Activated T-helper 9 cell treated with anti-CD3 and anti-CD28 coated beads, Interleukin-2, amount 50 U/mL, for 16 hours (primary cell): ENCODE results near the gene MED13L.
A peak's percentile ranks its signal among the peaks of the same experiment; 100 is the strongest.

ENCODE experiments used
- DNase-seq: peaks from one replicate; pipeline ENCODE4 v3.0.0-alpha.2; 2020; ENCODE audit warnings: low read depth

Gene MED13L

DNA sequence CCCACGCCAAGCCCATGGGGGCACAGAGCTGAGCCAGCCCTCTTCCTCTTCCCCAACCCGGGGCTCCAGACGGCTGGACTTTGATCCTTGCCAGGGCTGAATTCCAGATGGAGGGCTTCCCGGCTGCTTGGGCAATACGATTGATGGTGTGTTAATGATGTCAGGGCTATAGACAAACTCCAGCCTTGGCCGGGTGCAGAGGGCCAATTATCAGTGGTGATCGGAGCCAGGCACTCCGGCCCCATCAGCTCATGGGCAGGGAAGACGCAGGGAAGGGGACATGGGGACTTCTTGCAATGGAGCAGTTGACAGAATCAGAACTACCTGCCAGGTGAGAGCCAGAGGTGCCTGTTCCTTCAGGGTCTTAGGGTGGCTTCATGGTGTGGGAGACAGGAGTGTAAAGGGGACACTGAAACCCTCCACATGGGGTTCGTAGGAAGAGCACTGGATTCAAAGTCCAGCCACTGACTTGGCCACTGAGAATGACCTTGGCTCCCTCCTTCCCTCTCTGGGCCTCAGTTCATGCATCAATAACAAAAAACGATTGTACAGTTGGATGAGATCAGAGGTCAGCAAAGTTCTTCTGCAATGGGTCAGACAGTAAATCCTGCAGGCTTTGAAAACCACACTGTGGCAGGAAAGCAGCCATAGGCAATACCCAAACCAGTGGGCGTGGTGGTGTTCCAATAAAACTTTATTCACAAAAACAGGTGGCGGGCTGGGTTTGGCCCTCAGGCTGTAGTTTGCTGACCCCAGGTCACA lies 333.7 kb downstream of the MED13L start:
- DNase-seq, result no peak

GRCh38 chr12:115943310-115943629 lies 334.2 kb downstream of the MED13L start:
- DNase-seq, result no peak

DNA sequence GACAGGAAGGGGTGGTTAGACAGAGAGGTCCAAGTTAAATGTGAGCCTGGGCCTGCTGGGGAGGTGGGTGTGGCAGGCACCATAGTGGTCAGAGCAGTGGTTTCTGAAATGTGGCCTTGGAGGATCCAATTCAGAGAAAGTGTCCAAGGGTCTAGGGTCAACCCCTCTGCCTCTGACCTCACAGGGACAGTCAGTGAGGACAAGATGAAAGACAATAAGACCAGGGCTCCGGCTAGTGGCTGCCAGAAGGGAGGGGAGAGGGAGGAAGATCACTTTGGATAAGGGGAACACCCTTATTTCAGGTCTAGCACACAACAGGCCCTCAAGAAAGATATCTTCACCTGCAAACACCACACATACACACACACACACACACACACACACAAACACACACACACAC lies 335.1 kb downstream of the MED13L start:
- DNase-seq, result no peak

- DNase-seq, result no peak
Measured at GRCh38 chr12:115941362-115941761, 336.1 kb downstream of the MED13L start.

DNA sequence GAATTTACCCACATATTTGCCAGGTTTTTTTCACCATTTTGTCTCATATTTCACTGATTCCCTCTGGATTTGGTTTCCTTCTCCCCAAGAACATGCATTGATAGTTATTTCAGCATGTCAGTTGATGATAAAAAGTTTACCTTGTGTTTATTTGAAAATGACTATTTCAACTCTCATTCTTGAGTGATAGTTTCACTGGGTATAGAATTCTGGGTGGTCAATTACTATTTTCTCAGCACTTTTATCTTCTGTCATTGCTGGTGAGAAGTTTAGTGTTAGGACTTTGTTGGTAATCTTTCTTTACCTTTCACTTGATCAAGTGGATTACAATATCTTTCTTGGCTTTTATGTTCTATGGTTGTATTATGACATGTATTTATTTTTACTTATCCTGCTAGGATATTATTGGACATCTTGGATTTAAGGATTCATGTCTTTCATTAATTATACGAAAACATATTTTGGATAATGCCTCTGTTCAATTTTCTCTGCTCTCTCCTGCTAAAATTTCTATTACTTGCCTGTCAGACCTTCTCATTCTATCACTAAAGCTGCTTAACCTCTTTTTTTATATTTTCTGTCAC lies 338.6 kb downstream of the MED13L start:
- DNase-seq, result no peak

DNA sequence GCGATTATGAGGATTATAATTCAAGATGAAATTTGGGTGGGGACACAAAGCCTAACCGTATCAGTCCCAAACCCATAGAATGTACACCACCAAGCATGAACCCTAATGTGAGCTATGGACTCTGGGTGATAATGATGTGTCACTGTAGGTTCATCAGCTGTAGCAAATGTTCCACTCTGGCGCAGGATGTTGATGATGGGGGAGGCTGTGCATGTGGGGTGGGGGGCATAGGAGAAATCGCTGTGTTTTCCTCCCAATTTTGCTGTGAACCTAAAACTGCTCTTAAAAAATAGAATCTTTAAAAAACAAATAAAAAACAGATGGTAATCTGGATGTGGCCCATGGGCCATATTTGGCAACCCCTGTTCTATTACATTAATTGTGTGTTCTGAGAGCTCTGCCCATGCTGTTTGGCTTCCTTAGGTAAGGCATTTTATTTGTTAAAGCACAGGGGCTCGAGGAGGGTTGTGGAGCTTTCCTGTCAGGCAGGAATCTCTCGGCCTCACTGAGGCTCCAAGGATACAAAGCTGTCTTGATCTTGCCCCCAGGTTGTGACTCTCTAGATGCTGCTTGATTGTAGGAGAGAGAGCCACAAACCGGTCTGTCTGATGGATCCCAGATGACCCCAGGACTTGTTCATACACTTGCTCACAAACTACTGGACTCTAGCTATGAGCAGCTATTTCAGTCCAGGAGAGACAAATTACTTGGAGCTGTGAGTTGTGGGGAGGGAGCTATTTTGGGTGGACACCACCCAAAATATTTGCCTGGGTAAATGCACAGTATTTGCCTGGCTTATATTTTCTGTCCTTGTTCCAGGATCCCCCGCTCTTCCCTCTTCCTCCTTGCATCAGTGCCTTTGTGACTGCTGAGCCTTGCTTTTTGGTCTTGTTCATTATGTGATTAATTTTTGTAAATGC lies 340.2 kb downstream of the MED13L start:
- no peak for DNase-seq

DNA sequence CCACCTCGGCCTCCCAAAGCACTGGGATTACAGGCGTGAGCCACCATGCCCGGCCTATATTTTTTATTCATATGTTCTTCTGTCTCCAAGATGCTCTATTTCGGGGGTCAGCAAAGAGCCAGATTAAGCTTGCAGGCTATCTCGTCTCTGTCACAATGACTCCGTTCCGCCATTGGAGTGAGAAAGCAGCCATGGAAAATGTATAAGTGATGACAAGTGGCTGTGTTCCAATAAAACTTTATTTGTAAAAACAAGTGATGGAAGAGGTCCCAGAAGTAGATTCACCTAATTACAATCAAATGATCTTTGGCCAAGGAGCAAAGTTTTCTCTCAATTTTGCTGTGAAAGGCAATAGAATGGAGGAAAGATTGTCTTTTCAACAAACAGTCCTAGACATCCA lies 342.6 kb downstream of the MED13L start:
- DNase-seq, result no peak

DNA sequence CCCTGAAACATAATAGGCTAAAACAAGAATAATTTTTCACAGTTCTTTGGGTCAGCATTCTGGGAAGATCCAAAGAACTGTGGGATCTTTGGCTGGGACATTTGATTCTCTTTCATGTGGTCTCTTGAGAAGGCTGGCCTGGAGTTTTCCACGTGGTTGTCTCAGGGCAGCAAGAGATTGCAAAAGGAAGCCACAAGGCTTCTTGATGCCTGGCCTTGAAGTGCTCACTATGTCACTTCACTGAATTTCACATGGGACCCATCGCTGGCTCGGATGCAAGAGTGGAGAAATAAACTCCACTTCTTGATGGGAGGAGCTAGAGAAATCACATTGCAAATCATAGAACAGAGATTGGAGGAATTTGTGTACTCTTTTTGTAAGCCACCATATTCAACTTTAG lies 343.4 kb downstream of the MED13L start:
- no peak for DNase-seq

DNA sequence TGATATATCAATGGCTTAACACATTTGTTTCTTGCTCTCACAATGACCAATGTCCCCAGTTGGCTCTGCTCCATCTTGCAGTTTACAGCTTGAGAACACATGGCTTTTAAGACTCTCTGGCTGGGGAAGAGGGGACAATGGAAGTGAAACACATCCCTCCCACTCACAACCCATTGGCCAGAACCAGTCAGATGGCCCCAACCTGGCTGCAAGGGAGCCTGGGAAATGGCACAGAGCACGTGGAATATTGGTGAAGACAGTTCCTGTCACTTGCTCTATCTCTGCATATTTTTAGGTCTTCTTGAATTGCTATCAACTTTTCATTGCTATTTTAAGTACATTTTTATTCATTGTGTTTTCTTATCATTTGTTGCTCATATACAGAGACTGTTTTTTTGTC lies 345.4 kb downstream of the MED13L start:
- DNase-seq, result no peak

DNA sequence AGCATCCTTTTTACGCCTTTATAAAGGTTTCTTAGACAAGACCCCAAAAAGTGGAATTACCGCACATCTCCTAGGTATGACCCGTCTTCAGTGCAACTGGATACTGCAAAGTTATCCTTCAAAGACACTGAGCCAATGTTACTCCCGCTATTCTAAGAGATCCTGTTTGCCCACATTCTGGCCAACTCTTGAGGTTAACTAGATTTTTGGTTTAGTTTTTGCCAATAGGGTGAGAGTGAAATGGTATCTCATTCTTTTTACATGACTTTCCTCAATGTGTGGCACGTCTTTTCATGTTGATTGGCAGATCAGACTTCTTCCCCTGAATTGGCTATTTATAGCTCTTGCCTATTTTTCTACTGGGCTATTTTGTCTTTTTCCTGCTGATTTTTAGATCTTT lies 347.2 kb downstream of the MED13L start:
- no peak for DNase-seq

GRCh38 chr12:115926037-115926670 lies 351.3 kb downstream of the MED13L start:
- DNase-seq, result no peak

DNA sequence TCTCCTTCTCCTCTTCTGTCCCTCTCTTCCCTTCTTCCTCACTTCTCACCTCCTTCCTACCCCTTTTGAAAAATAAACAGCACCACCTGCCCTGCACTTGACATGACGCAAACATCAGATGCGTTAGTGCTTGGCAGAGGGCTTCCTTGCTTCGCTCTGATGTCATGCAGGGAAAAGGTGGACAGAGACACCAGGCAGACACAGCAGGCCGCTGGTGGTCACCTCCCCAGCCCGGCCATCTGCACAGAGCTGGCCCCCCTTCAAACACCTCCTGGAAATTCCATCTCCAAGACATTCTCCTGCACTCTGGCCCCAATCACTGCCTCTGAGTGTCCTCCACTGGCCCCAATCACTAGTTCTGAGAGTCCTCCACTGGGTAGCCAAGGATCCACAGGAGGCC lies 353.6 kb downstream of the MED13L start:
- DNase-seq, result no peak

- no peak for DNase-seq
Measured at GRCh38 chr12:115922952-115923564, 354.4 kb downstream of the MED13L start.

- no peak for DNase-seq
Measured at GRCh38 chr12:115920395-115921183, 356.9 kb downstream of the MED13L start.

GRCh38 chr12:115918763-115919162 lies 358.7 kb downstream of the MED13L start:
- DNase-seq, result no peak

DNA sequence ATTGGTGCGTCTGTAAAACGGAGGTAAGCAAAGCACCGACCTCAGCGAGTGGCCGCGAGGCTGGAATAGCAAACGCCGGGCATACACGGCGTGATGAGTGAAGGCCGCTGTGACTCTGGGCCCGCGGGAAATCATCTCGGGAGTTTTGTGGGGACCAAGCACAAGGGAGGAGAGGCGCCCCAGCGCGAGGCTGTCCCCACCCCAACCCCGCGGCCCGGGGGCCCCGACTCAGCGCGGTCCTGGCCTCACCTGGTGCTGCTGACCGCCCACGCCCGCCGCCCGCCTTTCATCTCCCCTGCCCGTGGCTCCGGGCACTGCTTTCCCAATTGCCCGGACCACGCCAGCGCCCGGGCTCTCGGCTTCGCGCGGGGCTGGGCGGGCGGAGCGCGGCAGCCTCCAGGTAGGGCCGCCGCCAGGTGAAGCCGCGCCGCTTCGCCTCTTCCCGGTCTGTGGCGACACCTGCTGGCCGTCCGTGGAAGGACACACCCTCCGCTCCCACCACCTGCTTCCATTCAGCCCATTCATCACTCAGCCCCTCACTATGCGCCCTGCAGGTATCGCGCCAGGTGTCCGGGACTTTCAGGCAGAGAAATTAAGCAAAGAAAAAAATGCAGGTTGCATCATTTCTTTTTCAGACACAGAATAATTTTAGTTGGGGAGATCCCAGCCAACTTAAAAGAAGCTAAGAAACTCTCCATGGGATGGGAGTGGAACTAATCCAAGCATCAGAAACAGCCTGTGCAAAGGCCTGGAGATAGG lies 360.4 kb downstream of the MED13L start:
- DNase-seq, result peak; percentile 62

DNA sequence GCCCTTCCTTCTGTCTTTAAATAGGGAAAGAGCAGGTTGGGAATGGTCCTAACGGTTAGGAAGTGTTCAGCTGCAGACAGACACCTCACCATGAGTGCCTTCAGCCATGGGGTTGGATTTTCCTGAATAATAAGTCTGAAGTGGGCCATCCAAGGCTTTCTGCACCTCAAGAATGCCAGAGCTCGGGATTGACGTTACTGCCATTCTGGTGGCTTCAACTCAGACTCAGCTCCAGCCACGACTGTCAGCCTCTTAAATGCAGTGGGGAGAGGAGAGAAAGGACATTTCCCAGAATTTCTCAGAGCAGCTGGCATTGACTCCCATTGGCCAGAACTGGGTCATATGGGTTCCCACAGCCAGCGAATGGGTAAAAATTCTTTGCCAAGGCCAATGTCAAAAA lies 363.4 kb downstream of the MED13L start:
- no peak for DNase-seq

GRCh38 chr12:115912440-115912839 lies 365.1 kb downstream of the MED13L start:
- no peak for DNase-seq

DNA sequence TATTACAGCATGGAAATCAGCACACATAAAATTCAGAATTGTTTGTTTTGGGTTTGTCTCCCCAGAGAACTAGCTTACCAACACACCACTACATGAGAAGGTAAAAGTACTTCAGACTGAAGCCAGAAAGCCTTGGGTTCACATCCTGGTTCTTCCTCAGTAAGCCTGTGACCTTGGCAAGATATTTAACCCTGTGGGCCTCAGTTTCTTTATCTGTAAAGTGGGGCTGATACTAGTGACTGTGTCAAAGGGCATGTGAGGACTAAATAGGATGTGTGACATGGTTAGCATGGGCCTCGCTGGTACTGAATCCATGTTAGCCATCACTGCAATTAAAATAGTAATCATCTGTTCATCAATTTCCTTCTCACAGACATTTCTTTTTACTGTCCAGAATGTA lies 366.1 kb downstream of the MED13L start:
- DNase-seq, result no peak

DNA sequence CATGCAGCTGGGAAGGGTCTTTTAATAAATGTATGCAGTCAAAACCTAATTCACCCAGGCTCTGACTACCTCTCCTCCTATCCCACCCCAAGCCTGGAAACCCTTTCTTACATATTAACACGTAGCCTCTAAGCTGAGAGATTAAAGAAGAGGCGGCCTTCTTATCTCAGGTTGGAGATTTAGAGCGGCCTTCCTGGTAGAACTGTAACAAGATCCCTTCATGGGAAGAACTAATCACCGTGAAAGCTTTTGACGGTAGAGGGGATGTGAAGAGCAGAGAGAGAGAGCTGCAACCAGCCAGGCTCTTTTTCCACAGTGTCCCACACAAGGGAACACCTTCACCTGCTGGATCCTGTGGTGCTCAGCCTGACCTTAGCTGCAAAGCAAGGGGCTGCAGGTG lies 367.4 kb downstream of the MED13L start:
- no peak for DNase-seq
